Measurements from ENCODE around the gene CGREF1. TPM values are rescaled to one million over a fixed set of nuclear protein-coding genes. Genes with fewer than 3 reads are reported as not detected.

The CGREF1 gene
- total and polyA plus RNA-seq, 4 donors: 0.98 to 16.1 (median 11.7) TPM

GRCh38 chr2:27105981-27106380 is 12.9 kb downstream of the CGREF1 start:
- Histone ChIP-seq H3K9me3 (ENCODE audit: control insufficient read depth in 4 of 4, low read length in 3 of 4) (no peaks in the 10 kb centered on the region), H3K9ac (ENCODE audit: low read depth in 1 of 2, low read length in 2 of 2) (no peak overlapping the region), H3K27me3 (ENCODE audit: control insufficient read depth in 4 of 4, insufficient read depth in 4 of 4, low read length in 3 of 4) (no peaks in the 10 kb centered on the region), H3K4me3 (ENCODE audit: low read depth in 1 of 3, low read length in 3 of 3) (no peak overlapping the region), H3K4me1 (ENCODE audit: control insufficient read depth in 4 of 4, insufficient read depth in 4 of 4, low read length in 3 of 4) (no peaks in the 10 kb centered on the region), H3K27ac (ENCODE audit: low read depth in 1 of 2, low read length in 2 of 2) (no peak overlapping the region), H3K36me3 (ENCODE audit: control insufficient read depth in 4 of 4, insufficient read depth in 3 of 4, low read depth in 1 of 4, low read length in 3 of 4) (peaks cover 0 to 2% (median 0%) of the 10 kb centered on the region in 4 donors)
- TF ChIP-seq YY1 (IDR thresholded peaks at IDR 0.05): no peak
- no peak for TF ChIP-seq JUND (IDR thresholded peaks at IDR 0.05)
- no peak for TF ChIP-seq SP1 (IDR thresholded peaks at IDR 0.05)
- TF ChIP-seq NR2F2 (IDR thresholded peaks at IDR 0.05): no peak
- no peak for TF ChIP-seq FOXA1 (IDR thresholded peaks at IDR 0.05)
- no peak for TF ChIP-seq RAD21 (IDR thresholded peaks at IDR 0.05)
- WGBS: 61% methylated on average over 3 of the region's 3 CpGs
- no peak for DNase-seq (ENCODE audit: low spot score)

GRCh38 chr2:27102329-27102728 is 16.6 kb downstream of the CGREF1 start:
- 85% methylated on average over 5 of the region's 5 CpGs for WGBS
- TF ChIP-seq RAD21 (IDR thresholded peaks at IDR 0.05): no peak
- TF ChIP-seq JUND (IDR thresholded peaks at IDR 0.05): no peak
- TF ChIP-seq FOXA2 (IDR thresholded peaks at IDR 0.05): no peak
- TF ChIP-seq CTCF (IDR thresholded peaks at IDR 0.05; ENCODE audit: low read depth, low read length, missing input control): no peak
- no peak for TF ChIP-seq ZBTB33 (IDR thresholded peaks at IDR 0.05)
- TF ChIP-seq RXRA (IDR thresholded peaks at IDR 0.05): no peak
- TF ChIP-seq HNF4G (IDR thresholded peaks at IDR 0.05): no peak
- TF ChIP-seq REST (IDR thresholded peaks at IDR 0.05): no peak
- TF ChIP-seq TAF1 (conservative IDR thresholded peaks at IDR 0.05): no peak
- TF ChIP-seq ATF3 (IDR thresholded peaks at IDR 0.05): no peak
- TF ChIP-seq NR2F2 (IDR thresholded peaks at IDR 0.05): no peak
- no peak for TF ChIP-seq SP1 (IDR thresholded peaks at IDR 0.05)

More at GRCh38 chr2:27102329-27102728, 16.6 kb downstream of the CGREF1 start:
- peaks cover 0 to 10% (median 5%) of the 10 kb centered on the region in 4 donors for H3K4me1 ChIP-seq (ENCODE audit: control insufficient read depth in 4 of 4, insufficient read depth in 4 of 4, low read length in 3 of 4)
- H3K9me3 ChIP-seq (ENCODE audit: control insufficient read depth in 4 of 4, low read length in 3 of 4): no peaks in the 10 kb centered on the region
- H3K9ac ChIP-seq (ENCODE audit: low read depth in 1 of 2, low read length in 2 of 2): no peak overlapping the region
- peaks cover 6 to 24% (median 15%) of the 10 kb centered on the region in 4 donors for H3K36me3 ChIP-seq (ENCODE audit: control insufficient read depth in 4 of 4, insufficient read depth in 3 of 4, low read depth in 1 of 4, low read length in 3 of 4)
- H3K4me3 ChIP-seq (ENCODE audit: low read depth in 1 of 3, low read length in 3 of 3): no peak overlapping the region
- no peak overlapping the region for H3K27ac ChIP-seq (ENCODE audit: low read depth in 1 of 2, low read length in 2 of 2)
- no peak for DNase-seq (ENCODE audit: low spot score)
- H3K27me3 ChIP-seq (ENCODE audit: control insufficient read depth in 4 of 4, insufficient read depth in 4 of 4, low read length in 3 of 4): no peaks in the 10 kb centered on the region
